Measurements from ENCODE around the gene GYPB. TPM values are rescaled to one million over a fixed set of nuclear protein-coding genes. Genes with fewer than 3 reads are reported as not detected.

Gene GYPB
- not detected in 2 replicates for total RNA-seq

DNA sequence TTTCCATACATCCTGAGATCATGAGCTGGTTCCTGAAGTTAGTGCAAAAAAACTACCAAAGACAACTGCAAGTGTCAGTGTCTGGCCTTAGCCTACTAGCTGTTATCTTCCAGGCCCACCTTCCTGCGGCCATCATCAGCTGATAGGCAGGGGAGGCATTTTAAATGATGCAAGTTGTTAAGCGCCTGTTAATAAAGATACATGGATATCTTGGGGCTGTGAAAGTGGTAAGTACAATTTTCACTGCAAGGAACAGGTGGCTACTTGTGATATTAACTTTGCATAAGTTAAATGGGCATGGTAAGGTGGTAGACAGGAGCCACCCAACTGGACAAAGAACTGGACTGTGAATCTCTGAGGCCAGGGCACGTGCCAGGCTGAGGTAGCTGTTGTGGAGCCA lies at the start of gene GYPB:
GYPB (minus strand) TSS at position 104 of the 400 bp plus-strand sequence; CDS start at position 11, 93 bp downstream.

Other genes starting within 250 kb of the GYPB start
- gene GYPE, start 113.8 kb downstream of the GYPB start, total RNA-seq, result 1.0 and 1.2 TPM in 2 replicates
- not detected in 2 replicates for gene GYPA, start 121.3 kb upstream of the GYPB start, total RNA-seq

All from smooth muscle cell of trachea (primary cell).